IPS-15b (cell line): ENCODE measurements around the gene FUT6.

ENCODE experiments used
- H3K27me3 ChIP-seq: one replicate; pipeline ENCODE4 v1.6.1; 2013; ENCODE audit warnings: low read length; ENCODE audit not compliant: control insufficient read depth, insufficient read depth
- H3K36me3 ChIP-seq: one replicate; pipeline ENCODE4 v1.6.1; 2013; ENCODE audit warnings: low read length; ENCODE audit not compliant: control insufficient read depth, insufficient read depth
- H3K4me1 ChIP-seq: one replicate; pipeline ENCODE4 v1.6.1; 2013; ENCODE audit warnings: mild to moderate bottlenecking, low read length; ENCODE audit not compliant: control insufficient read depth, insufficient read depth
- H3K4me3 ChIP-seq: one replicate; pipeline ENCODE4 v1.5.1; 2013; ENCODE audit warnings: low read depth, low read length
- H3K9ac ChIP-seq: one replicate; pipeline ENCODE4 v1.6.1; 2013; ENCODE audit warnings: low read depth, mild to moderate bottlenecking, low read length
- H3K9me3 ChIP-seq: one replicate; pipeline ENCODE4 v1.6.1; 2013; ENCODE audit warnings: mild to moderate bottlenecking, low read length; ENCODE audit not compliant: control insufficient read depth, insufficient read depth

The FUT6 gene

GRCh38 chr19:5806905-5807304 lies 32.6 kb downstream of the FUT6 start:
- Histone ChIP-seq H3K4me3 (no peak overlapping the region), H3K9me3 (no peaks in the 10 kb centered on the region), H3K4me1 (peaks cover 2% of the 10 kb centered on the region), H3K9ac (no peak overlapping the region), H3K27me3 (peaks cover 13% of the 10 kb centered on the region), H3K36me3 (no peaks in the 10 kb centered on the region)

GRCh38 chr19:5806133-5806489 lies 33.4 kb downstream of the FUT6 start:
- Histone ChIP-seq H3K4me3 (peak overlapping the region; percentile 58), H3K9me3 (no peaks in the 10 kb centered on the region), H3K9ac (peak overlapping the region; percentile 47), H3K27me3 (peaks cover 16% of the 10 kb centered on the region), H3K4me1 (peaks cover 2% of the 10 kb centered on the region), H3K36me3 (no peaks in the 10 kb centered on the region)

GRCh38 chr19:5805462-5806132 lies 33.9 kb downstream of the FUT6 start:
- H3K9ac ChIP-seq, result peak overlapping the region; percentile 47
- H3K9me3 ChIP-seq, result no peaks in the 10 kb centered on the region
- peaks cover 2% of the 10 kb centered on the region for H3K4me1 ChIP-seq
- H3K4me3 ChIP-seq, result peak overlapping the region; percentile 58
- H3K36me3 ChIP-seq, result no peaks in the 10 kb centered on the region
- H3K27me3 ChIP-seq, result peaks cover 16% of the 10 kb centered on the region

- peaks cover 16% of the 10 kb centered on the region for H3K27me3 ChIP-seq
- H3K9ac ChIP-seq, result no peak within 1 kb of the TSS
- peaks cover 2% of the 10 kb centered on the region for H3K4me1 ChIP-seq
- peak within 1 kb of the TSS; percentile 58 for H3K4me3 ChIP-seq
- H3K36me3 ChIP-seq, result no peaks in the 10 kb centered on the region
- no peaks in the 10 kb centered on the region for H3K9me3 ChIP-seq
Observed at GRCh38 chr19:5804516-5805461, 34.7 kb downstream of the FUT6 start, which contains the start of gene NRTN. Gene NRTN, plus strand, starts transcription at chr19:5805067. Its CDS starts 19,099 bp downstream, at chr19:5824166.

- peaks cover 2% of the 10 kb centered on the region for H3K4me1 ChIP-seq
- peak overlapping the region; percentile 52 for H3K4me3 ChIP-seq
- no peaks in the 10 kb centered on the region for H3K36me3 ChIP-seq
- H3K9ac ChIP-seq, result no peak overlapping the region
- H3K27me3 ChIP-seq, result peaks cover 16% of the 10 kb centered on the region
- no peaks in the 10 kb centered on the region for H3K9me3 ChIP-seq
Observed at GRCh38 chr19:5803752-5804515, 35.6 kb downstream of the FUT6 start.

GRCh38 chr19:5803441-5803751 lies 36.1 kb downstream of the FUT6 start:
- H3K9me3 ChIP-seq, result no peaks in the 10 kb centered on the region
- peaks cover 2% of the 10 kb centered on the region for H3K4me1 ChIP-seq
- no peak overlapping the region for H3K9ac ChIP-seq
- H3K4me3 ChIP-seq, result peak overlapping the region; percentile 52
- H3K36me3 ChIP-seq, result no peaks in the 10 kb centered on the region
- H3K27me3 ChIP-seq, result peaks cover 16% of the 10 kb centered on the region

GRCh38 chr19:5801796-5802619 lies 37.5 kb downstream of the FUT6 start:
- no peak overlapping the region for H3K9ac ChIP-seq
- peaks cover 2% of the 10 kb centered on the region for H3K4me1 ChIP-seq
- H3K4me3 ChIP-seq, result peak overlapping the region; percentile 33
- H3K36me3 ChIP-seq, result no peaks in the 10 kb centered on the region
- no peaks in the 10 kb centered on the region for H3K9me3 ChIP-seq
- peaks cover 16% of the 10 kb centered on the region for H3K27me3 ChIP-seq

GRCh38 chr19:5800361-5801270 lies 38.9 kb downstream of the FUT6 start:
- H3K9ac ChIP-seq, result no peak overlapping the region
- H3K9me3 ChIP-seq, result no peaks in the 10 kb centered on the region

GRCh38 chr19:5799247-5800241 lies 40.0 kb downstream of the FUT6 start:
- Histone ChIP-seq H3K36me3 (no peaks in the 10 kb centered on the region), H3K4me3 (no peak overlapping the region), H3K27me3 (peaks cover 14% of the 10 kb centered on the region), H3K9ac (no peak overlapping the region), H3K4me1 (peaks cover 2% of the 10 kb centered on the region), H3K9me3 (no peaks in the 10 kb centered on the region)

More at GRCh38 chr19:5800361-5801270, 38.9 kb downstream of the FUT6 start:
- Histone ChIP-seq H3K36me3 (no peaks in the 10 kb centered on the region), H3K4me3 (no peak overlapping the region), H3K27me3 (peaks cover 14% of the 10 kb centered on the region), H3K4me1 (peaks cover 2% of the 10 kb centered on the region)
